CD4-positive, alpha-beta T cell treated with Interleukin-2 at 100 ng/mL for 4 hours (primary cell): ENCODE results near the gene GRAP2.

ENCODE experiments used
- DNase-seq: peaks from one replicate; pipeline ENCODE4 v3.0.0-alpha.2; 2020; ENCODE audit warnings: low spot score

Gene GRAP2

DNA sequence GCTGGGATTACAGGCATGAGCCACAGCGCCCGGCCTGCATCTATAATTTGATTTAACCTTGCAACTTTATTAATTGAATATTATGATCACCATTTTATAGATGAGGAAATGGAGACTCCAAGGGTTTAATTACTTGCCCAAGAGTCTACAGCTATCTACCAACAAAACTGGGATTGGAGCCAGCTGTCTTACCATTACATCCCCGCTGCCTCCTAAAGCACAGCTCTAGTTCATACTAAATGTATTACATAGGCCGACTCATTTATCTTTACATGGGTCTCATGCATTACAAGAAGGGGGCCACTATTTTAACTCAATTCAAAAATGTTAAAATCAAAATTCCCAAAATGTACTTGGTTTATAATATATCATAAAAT, 45.2 kb downstream of the GRAP2 start:
- no peak for DNase-seq

DNA sequence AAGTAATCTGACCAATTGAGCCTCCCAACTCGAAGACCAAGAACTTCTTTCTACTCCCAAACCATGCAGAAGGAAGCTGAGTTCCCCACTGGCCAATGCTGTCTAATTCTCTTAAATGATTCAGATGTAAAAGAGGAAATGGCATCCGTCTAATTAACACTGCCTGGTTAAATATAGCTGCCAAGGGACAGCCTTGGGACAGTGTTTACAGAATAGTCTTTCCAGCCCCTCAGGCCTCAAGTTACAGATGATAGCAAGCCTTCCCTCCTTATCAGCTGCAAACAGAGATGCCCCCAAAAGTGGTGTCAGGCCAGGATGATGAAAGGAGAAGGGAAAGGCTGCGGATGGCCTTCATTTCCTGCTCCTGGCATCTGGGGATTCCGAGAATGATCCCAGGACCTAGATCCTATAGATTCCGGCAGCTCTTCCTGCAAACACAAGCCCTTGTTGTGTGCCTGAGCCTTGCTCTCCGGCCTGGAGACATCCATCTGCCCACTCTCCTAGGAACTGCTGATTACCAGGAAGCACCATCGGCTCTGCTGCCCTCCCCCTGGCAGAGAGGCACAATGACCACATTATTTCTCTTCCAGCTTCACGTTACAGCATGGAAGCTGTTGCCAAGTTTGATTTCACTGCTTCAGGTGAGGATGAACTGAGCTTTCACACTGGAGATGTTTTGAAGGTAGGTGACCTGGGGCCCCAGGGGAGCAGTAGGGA, 45.8 kb downstream of the GRAP2 start:
- DNase-seq, result no peak

DNA sequence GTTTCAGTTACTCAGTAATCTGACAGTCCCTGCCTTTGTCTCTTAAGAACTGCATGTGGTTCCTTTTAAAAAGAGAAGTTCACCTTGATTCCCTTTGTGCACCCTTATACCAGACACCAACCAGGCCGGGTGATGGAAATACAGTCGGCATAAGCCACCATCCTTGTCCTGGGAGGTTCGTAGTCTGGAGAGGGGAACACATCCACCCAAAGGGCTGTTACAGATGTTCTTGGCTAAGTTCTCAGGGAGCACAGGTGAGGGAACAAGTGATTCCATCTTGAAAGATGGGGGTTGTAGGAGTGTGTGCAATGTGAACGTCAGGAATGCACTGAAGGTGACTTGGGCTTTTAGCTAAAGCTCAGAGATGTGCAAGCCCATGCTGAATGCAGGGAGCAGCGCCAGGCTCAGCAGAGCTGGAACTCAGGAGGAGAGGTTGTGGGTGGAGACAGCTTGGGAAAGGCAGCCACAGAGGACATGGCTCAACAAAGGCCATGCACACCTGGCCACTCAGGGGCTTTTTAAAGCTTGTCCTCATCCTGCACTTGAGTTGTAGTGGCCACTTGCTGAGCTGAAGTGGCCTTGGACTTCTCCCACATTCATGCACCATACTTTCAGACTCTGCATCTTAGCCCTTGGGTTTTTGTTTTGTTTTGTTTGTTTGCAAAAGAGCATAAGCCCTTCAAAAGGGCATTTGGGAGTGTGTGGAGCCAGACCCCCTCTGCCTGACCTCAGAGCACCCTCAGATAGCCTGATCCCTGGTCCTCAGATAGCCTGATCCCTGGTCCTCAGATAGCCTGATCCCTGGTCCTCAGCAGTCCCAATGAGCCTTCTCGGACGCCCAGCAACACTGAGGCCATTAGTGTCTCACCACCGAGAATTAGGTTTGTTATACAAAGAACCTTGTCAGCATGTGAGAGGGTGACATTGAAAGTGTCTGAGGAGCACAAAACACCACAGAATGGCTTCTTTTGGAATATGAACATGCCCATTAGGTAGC, 46.6 kb downstream of the GRAP2 start:
- DNase-seq, result no peak

DNA sequence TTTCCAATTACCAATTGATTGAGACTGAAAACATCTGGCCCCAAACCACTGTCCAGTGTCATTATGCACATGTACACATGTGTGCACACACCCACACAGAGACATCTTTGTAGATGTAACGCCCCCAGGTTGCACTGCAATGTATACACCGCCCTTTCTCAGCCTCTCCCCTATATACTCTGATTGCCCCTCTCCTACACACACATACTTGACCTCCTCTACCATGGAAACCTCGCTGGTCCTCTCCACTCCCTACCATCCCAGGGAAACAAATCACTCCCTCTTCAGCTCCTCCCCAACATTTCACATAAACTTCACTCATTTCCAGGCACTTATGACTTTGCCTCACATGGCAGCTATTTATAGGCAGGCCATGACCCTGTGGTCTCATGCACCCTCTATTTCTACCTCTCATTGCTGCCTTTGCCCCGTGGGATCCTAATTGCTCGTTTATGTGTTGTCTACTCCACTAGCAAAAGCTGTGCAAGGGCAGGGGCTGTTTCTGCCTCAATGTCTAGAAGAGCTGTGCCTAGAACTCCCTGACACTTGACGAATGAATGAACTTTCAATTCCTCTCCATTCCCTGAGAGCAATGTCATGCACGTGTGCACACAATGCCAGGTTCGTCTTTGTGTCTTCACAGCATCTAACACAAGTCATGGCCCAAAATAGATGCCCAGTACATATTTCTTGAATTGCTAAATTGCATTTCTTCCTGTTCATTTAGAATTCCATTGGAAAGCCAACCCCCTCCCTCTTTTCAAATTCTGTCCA, 49.3 kb downstream of the GRAP2 start:
- DNase-seq, result no peak

DNA sequence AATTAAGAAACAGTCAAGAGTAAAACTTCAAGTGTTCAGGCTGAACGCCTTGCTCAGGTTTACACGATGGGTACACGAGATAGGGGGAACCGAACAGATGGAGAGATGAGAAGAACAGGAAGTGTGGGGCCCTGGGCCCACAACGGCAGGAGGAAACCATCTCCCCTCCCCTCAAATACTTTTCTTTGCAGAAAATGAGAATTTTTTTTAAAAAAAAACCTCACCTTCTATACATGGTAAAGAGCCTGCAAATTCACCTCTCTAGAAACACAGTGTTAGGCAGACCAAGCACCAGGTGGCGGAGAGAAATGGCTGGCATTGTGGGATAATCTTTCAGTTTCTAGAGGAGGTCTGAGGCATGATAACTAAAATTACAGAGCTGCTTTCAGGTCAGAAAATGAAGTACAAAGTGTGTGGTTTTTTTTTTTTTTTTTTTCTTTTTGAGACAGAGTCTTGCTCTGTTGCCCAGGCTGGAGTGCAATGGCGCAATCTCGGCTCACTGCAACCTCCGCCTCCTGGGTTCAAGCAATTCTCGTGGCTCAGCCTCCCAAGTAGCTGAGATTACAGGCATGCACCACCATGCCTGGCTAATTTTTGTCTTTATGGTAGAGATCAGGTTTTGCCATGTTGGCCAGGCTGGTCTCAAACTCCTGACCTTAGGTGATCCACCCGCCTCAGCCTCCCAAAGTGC, 50.9 kb downstream of the GRAP2 start:
- DNase-seq, result peak; percentile 42

DNA sequence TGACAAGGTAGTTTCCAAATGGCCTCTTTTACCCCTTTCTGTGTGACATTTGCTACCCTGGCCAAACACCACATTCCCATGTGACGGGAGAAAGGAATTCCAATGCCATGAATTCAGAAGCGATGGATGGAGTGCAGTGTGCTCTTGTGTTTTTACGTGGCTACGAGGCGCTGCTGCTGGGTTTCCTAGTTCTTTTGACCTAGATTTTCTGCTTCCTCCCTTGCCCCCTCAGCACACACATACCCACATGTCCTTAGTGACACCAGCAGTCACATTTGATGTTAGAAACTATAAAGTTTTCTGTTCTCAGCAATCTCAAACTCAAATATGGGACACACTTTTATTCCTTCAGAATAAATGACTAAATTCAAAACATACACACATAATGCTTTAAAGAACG, 51.5 kb downstream of the GRAP2 start:
- DNase-seq, result no peak

DNA sequence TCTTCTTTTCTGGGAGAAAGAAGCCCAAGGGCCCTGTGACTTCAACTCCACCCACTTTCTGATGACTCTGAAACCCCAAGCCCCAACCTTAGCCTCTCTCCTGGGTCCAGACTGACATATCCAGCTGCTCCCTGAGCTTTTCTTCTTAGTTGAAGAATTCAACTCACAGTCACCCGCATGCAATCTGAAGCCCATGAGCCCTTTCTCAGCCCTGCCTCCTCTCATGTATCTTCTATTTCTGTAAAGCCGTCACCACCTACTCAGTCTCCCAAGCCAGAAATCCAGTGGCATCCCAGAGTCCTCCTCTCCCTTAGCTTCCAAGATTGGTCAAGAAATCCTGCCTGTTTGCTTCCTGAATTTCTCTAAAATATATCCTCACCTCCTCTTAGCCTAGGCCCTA, 52.2 kb downstream of the GRAP2 start:
- DNase-seq, result no peak

DNA sequence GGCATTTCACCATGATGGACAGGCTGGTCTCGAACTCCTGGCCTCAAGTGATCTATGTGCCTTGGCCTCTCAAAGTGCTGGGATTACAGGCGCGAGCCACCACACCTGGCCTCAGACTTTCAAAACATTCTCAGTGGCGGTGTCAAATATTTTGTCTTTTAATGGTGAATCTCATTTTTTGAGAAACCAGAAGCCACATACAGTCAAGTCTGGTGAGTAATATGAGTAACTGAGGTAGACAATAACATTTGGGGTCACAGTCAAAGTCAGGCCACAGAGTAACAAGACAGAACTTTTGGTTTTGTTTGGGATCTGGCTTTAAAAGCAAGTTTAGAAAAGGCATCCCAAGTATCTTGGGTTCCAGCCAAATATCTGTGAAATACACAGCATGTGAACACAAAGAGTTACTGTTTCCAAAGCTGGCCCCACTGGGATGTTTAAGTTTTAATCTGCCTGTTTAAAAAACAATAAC, 53.7 kb downstream of the GRAP2 start:
- DNase-seq, result peak; percentile 28

DNA sequence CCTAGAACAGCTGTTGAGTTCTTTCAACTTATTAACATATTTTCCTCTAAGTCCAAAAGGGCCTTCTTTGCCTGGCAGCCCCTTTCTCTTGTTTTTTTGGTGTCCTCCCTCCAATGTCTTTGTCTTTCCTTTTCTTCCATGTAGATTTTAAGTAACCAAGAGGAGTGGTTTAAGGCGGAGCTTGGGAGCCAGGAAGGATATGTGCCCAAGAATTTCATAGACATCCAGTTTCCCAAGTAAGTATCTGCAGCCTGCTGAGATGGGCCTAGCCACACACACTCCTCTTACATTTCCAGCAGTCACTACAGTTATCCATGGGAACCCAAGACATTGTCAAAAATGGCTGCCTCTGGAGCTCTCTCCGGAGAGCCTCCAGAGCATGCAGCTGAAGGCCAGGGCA, 54.8 kb downstream of the GRAP2 start:
- DNase-seq, result no peak

DNA sequence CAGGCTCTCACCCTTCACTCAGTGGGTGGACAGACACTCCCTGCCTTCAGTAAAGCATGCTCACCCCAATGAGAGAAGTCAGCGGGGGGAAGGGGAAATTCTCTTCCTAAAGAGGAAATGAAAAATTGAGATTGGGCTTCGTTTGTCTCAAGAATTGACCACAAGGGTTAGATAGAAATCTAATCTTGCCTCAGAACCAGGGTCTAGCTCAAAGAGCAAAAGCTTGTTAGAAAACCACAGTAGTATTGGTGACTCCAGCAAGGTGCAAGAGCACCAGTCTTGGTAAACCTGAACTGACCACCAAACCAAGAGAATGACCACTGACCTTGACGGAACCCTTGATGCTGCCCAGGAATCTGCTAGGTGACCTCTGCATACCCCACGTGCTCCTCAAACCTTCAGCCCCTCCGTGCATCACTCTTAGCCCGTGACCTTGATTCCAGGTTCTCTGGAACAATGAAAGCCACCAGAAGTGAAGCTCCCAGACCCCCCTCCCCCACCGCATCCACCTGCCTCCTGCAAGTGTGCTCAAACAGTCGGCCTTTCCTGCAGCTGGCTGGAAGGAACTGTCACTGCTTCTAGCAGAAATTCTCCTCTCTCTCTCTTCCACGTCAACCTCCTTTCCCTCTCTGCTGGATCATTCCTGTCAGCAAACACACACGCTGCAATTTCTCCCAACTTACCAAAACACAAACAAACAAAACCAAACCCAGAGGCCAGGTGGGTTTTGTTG, 56.2 kb downstream of the GRAP2 start:
- no peak for DNase-seq

DNA sequence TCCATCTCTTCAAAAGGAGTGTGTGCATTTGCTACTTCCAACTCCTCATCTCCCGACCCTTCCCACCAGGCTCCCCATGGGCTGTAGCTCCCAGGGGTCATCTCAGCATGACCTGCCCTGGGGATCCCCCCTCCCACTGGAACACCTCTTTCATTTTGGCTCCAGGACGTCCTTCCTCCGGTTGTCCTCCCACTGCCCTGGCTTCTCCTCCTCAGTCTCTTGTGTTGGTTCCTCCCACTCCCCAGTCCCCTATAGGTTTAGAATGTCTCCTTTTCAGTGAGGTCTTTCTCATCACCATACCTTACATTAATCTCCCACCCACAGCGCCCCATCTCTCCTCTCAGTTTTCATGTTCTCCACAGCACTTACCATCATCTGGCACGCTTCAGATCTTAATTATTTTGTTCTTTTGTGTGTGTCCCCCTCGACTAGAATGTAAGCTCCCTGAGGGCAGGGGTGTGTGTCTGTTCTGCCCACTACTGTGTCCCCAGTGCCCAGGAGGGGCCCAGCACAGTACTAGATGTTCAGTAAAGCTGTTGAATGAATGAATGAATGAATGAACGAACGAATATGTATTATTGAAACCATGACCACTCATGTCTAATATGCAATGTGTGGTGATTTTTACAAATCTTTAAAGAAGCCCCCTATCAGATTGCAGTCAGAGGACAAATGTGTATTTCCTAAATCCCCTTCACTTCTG, 57.3 kb downstream of the GRAP2 start:
- DNase-seq, result no peak

DNA sequence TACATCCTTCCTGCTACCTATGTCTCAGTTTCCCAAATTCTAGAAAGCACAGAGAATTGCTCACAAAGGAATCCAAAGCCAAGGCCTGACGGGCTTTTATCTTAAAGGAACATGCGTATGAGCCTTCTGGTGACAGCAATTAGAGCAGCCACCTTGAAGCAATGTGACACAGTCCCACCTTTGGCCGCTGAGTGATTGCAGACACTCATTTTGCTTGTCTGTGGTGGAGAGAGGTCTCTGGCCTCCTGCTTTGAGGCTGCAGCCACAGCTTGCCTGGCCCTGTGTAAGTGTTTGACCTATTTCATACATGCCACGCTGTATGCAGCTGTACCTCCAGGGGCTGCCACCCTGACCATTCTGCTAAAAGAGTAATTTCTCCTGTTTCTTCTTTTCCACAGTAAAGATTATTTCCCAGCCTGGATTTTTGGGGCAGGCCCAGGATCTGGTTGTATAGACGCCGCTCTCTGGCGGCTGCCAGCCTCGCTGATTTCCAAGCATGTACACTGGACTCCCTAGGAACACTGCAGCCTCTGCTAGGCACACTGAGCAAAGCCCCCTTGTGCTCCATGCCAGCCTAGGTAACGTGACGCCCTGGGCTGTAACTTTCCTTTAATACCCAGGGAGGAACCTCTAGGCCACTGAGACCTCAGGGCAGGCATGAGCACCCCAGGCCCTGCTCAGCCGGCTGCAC, 58.2 kb downstream of the GRAP2 start:
- DNase-seq, result no peak

DNA sequence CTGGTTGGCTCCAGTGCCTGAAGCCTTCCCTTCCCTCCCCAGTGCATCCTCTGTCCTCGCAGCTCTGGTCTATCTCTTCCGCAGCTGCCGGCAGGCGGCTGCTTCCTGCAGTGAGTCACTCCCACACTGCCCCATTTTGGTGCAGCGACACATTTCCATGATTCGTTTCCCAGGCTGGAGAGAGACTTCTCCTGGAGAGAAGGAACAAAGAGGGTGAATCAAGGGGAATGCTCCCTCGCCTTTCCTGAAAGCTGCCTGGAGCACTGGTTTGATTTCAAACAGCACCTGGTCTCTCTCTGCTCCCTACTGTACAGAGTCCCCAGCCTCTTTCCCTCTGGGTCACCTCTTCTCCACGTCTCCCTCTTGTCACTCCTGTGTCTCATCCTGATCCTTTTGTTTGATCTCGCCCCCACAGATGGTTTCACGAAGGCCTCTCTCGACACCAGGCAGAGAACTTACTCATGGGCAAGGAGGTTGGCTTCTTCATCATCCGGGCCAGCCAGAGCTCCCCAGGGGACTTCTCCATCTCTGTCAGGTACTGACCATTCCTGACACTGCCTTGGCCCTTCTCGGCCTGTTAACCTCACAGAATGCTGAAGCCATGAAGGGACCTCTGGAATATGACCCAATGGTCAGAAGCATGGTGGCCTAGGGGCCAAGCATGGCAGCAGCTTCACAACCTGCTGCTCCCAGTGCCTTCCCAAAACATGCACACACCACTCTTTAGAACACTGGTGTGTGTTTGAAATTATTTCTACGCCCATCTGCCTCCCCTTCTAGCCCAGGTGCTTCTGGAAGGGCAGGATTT, 59.0 kb downstream of the GRAP2 start, which contains the start of gene TMA7B:
TMA7B (plus strand) TSS at position 758 of the 808 bp plus-strand sequence. CDS start 3,978 bp downstream, outside the sequence.
- DNase-seq, result peak; percentile 42

DNA sequence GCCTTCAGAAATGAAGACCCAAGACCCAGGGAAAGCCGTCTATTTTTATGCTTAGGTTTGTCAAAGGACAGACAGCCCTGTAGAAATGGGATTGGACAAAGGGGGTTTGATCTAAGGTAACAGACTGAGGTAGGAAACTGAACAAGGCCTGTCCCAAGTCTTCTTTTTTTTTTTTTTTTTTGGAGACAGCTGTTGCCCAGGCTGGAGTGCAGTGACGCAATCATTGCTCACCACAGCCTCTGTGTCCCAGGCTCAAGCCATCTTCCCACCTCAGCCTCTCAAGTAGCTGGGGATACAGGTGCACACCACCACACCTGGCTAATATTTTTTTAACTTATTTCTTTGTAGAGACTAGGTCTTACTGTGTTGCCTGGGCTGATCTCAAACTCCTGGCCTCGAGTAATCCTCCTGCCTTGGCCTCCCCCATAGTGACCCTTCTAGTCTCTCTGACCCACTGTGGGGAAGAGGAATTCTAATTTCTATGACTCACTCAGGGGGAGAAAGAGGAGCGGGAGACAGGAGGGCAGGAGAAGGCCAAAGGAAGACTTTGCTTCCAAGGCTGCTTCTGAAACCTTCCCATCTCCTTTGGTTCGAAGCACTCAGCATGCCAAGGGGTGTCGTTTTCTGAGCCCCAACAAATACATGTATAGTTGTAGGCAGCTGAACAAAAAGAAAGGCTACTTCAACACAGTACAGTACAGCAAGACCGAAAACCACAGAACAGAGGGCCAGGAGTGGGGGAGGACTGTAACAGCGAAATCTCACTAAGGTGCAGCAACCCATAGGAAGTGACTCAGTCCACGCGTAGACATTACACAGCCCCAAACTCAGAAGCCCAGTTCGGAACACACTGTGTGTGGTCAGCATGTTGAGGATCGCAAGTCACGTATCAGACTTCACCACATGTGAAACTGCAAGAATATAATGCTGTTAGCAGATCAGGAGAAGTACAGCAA, 60.2 kb downstream of the GRAP2 start:
- DNase-seq, result peak; percentile 82

DNA sequence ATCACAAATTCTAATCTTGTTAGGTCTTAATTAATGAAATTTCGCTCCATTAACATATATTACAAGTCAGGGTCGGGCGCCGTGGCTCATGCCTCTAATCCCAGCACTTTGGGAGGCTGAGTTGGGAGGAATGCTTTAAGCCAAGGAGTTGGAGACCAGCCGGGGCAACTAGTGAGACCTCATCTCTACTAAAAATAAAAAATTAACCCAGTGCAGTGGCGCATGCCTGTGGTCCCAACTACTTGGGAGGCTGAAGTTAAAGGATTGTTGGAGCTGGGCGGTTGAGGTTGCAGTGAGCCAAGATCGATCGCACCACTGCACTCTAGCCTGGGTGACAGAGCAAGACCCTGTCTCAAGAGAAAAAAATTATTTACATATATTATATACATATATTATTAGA, 61.2 kb downstream of the GRAP2 start:
- no peak for DNase-seq

DNA sequence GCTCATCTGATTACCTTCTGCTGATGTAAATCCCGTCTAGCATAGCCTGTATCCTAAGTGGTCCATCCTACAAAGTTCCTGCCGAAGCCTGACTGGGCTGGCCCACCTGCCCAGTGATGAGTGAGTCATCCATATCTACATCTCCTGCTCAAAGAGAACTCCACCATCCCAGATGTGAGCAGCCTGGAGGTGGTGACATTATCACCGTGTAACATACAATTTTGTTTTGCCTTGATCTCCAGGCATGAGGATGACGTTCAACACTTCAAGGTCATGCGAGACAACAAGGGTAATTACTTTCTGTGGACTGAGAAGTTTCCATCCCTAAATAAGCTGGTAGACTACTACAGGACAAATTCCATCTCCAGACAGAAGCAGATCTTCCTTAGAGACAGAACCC, 64.9 kb downstream of the GRAP2 start:
- no peak for DNase-seq

DNA sequence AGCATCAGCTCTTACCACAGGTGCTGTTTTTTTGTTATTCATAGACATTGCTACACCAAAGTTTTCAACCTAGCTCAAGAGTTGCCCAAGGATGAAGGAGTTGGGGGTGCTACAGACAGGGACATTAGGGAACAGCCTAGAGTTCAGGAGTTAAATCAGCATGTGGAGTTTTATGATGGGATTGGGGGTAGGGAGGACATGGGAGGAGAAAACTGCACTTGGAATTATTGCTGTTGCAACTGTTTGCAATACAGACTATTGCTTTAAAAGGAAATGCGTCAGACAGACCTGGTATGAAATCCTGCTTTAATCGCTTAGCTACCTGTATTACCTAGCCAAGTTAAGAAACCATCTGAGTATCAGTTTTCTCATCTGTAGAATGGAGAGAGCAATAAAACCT, 65.6 kb downstream of the GRAP2 start:
- DNase-seq, result no peak
